ENCODE data around the gene VIPR1.

VIPR1 gene

DNA sequence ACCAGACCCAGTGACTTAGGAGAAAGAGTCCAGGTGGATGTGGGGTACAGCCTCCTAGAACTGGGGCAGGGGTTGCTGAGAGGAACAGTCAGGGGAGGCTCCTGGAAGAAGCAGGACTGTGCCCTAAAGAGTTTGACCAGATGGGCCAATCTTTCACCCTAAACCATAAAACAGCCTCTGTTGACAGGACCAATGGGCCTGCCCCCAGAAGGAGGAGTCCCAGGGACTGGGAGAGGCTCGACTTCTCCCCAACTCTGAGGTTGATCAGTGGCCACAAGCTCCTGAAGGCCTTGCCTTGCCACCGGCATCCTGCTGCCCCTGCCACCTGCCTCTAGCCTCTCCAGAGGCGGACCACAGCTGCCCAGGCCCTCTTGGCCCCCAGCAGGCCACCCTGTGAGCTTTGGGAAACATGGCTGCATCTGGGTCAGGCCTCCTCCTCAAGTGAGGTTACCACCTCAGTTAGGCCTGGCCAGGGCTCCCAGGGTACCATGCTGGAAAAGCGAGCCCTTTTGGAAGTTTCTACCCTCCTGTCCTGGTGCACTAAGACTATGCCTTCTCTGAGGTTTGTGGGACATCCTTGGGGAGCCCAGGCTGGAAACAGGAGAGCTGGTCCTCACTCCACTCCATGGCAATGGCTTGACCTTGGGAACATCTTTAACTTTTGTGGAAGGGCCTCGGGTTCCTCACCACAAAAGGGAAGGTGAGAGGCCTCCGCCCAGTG, 2.8 kb downstream of the VIPR1 start:
- Histone ChIP-seq H3K27ac (ENCODE audit: low read length) (no peak overlapping the region), H3K4me1 (ENCODE audit: insufficient read depth, low read length) (peaks cover 9% of the 10 kb centered on the region; the same call in 1 of the 2 replicates), H3K9me3 (ENCODE audit: insufficient read depth, low read depth, low read length) (no peaks in the 10 kb centered on the region), H3K4me3 (ENCODE audit: low read length) (no peak overlapping the region), H3K27me3 (ENCODE audit: insufficient read depth, low read length) (peaks cover 35% of the 10 kb centered on the region), H3K36me3 (ENCODE audit: insufficient read depth, low read depth, low read length) (no peaks in the 10 kb centered on the region), H3K9ac (ENCODE audit: low read depth, low read length) (no peak overlapping the region)

DNA sequence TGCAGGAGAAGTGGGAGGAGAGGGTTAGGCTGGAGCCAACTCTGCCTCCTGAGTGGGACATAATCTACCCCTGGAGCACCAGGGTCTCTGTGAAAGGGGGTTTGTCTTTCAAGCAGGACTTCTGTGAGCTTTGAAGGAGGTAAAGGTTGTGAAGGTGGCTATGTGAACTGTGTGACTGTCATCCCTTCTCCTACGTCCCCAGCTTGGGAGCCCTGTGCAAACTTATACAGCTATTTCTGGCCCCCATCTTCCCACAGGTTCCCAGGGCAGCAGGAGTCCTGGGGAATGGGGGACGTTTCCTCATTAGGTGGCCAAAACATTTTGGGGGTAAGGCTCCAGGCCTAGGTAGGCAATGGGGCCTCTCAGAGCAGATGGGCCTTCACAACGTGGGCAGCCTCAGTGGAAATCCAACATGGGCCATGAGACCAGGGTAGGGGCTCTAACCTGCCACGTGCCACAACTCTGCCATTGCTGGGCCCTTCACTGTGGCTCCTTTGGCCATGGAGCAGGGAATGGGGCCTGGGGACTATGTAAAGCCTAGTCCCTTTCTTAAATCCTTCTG, 3.5 kb downstream of the VIPR1 start:
- Histone ChIP-seq H3K27me3 (ENCODE audit: insufficient read depth, low read length) (peaks cover 29% of the 10 kb centered on the region), H3K4me1 (ENCODE audit: insufficient read depth, low read length) (peaks cover 9% of the 10 kb centered on the region; the same call in 1 of the 2 replicates), H3K27ac (ENCODE audit: low read length) (no peak overlapping the region), H3K9me3 (ENCODE audit: insufficient read depth, low read depth, low read length) (no peaks in the 10 kb centered on the region), H3K9ac (ENCODE audit: low read depth, low read length) (no peak overlapping the region), H3K4me3 (ENCODE audit: low read length) (no peak overlapping the region), H3K36me3 (ENCODE audit: insufficient read depth, low read depth, low read length) (no peaks in the 10 kb centered on the region)

DNA sequence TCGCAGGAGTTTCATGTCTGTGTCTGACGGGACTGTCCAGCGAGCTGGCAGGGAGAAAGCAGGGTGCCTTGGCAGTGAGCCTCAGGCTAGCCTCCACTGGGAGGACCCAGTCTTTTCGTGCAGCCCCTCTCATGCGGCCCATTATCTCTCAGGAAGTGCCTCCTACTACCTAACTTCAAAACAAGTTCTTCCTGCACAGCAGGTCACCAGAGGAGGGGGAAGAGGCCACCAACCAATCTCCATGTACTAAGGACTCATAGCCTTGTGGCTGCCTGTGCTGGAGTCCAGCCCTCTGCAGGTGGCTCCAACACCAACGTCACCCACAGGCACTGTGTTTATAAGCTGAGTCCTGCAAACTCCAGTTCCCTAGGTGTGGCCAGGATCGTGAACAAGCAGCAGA, 4.8 kb downstream of the VIPR1 start:
- Histone ChIP-seq H3K36me3 (ENCODE audit: insufficient read depth, low read depth, low read length) (no peaks in the 10 kb centered on the region), H3K4me3 (ENCODE audit: low read length) (0 out of 2 replicates have a peak overlapping the region, but pooled peaks have one; percentile 7), H3K9ac (ENCODE audit: low read depth, low read length) (no peak overlapping the region), H3K9me3 (ENCODE audit: insufficient read depth, low read depth, low read length) (no peaks in the 10 kb centered on the region), H3K4me1 (ENCODE audit: insufficient read depth, low read length) (peaks cover 9% of the 10 kb centered on the region; the same call in 1 of the 2 replicates), H3K27ac (ENCODE audit: low read length) (no peak overlapping the region), H3K27me3 (ENCODE audit: insufficient read depth, low read length) (peaks cover 16% of the 10 kb centered on the region)

DNA sequence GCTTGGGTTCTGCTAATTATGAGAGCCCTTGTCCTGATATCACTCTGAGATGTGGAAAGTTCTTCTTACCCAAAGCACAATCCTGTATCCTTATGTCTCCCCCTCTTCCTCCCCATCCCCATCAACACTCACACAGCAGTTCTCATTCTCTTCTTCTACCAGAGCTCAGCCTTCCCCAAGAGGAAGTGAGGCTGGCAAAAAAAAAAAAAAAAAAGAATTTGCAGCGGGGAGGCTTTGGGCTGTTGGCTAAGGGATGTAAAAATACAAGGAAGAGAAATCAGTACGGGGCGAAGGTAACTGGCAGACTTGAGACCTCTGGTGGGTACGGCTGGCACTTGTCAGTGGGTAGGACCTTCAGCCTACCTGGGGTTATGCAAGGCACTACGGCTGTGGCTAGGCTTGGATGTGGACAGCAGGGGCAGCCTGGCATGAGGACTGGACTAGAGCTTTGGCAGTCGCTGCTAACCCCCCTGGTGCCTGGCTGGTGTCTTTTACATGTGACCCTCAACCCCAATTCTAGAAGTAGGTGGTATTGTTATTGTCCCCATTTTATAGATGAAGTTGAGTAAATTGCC, 5.4 kb downstream of the VIPR1 start:
- Histone ChIP-seq H3K4me1 (ENCODE audit: insufficient read depth, low read length) (peaks cover 9% of the 10 kb centered on the region; the same call in 1 of the 2 replicates), H3K9me3 (ENCODE audit: insufficient read depth, low read depth, low read length) (no peaks in the 10 kb centered on the region), H3K27ac (ENCODE audit: low read length) (no peak overlapping the region), H3K9ac (ENCODE audit: low read depth, low read length) (no peak overlapping the region), H3K36me3 (ENCODE audit: insufficient read depth, low read depth, low read length) (no peaks in the 10 kb centered on the region), H3K27me3 (ENCODE audit: insufficient read depth, low read length) (peaks cover 14% of the 10 kb centered on the region), H3K4me3 (ENCODE audit: low read length) (no peak overlapping the region)

DNA sequence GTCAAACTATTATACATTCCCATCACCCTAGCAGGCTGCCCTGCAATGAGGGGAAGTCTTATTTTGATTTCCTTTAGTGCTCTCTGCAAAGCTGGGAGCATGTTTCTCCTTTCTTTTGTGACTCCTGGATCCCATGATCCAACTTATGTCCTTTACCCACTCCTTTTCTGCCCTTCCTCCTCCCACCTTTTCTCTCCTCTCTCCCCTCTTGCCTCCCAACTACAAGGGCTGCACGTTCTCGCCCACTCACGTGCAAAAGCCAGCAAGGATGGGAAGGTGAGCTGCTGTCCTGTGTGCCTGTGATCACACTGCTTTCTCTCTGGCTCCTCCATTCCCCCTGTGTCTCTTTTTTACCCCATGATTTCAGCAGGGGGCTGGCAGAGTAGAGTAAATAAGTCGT, 6.1 kb downstream of the VIPR1 start:
- Histone ChIP-seq H3K27me3 (ENCODE audit: insufficient read depth, low read length) (peaks cover 7% of the 10 kb centered on the region), H3K36me3 (ENCODE audit: insufficient read depth, low read depth, low read length) (no peaks in the 10 kb centered on the region), H3K27ac (ENCODE audit: low read length) (no peak overlapping the region), H3K4me1 (ENCODE audit: insufficient read depth, low read length) (peaks cover 9% of the 10 kb centered on the region; the same call in 1 of the 2 replicates), H3K9me3 (ENCODE audit: insufficient read depth, low read depth, low read length) (no peaks in the 10 kb centered on the region), H3K4me3 (ENCODE audit: low read length) (no peak overlapping the region), H3K9ac (ENCODE audit: low read depth, low read length) (no peak overlapping the region)

DNA sequence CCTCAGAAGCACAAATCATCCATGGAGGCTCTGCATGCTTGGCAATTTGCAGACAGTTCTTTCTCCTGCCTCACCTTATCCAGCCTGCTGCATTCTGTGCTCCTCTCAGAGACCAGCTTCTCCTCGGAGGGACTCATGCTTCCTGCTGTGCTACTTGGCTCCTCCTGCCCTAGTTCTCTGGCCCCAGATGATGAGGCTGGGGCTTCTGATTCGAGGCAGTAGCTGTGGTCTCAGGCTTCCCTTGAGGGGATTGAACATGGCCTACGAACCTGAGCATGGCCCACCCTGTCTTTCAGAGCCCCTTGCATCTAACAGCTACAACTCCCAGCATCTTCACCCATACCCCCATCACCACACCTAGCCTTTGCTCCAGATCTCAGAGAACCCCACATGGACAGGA, 6.7 kb downstream of the VIPR1 start:
- peaks cover 9% of the 10 kb centered on the region; the same call in 1 of the 2 replicates for H3K4me1 ChIP-seq (ENCODE audit: insufficient read depth, low read length)
- no peaks in the 10 kb centered on the region for H3K9me3 ChIP-seq (ENCODE audit: insufficient read depth, low read depth, low read length)
- no peaks in the 10 kb centered on the region for H3K36me3 ChIP-seq (ENCODE audit: insufficient read depth, low read depth, low read length)
- no peak overlapping the region for H3K27ac ChIP-seq (ENCODE audit: low read length)
- H3K27me3 ChIP-seq (ENCODE audit: insufficient read depth, low read length), result peaks cover 1% of the 10 kb centered on the region; the same call in 1 of the 2 replicates
- H3K4me3 ChIP-seq (ENCODE audit: low read length), result no peak overlapping the region
- H3K9ac ChIP-seq (ENCODE audit: low read depth, low read length), result no peak overlapping the region

DNA sequence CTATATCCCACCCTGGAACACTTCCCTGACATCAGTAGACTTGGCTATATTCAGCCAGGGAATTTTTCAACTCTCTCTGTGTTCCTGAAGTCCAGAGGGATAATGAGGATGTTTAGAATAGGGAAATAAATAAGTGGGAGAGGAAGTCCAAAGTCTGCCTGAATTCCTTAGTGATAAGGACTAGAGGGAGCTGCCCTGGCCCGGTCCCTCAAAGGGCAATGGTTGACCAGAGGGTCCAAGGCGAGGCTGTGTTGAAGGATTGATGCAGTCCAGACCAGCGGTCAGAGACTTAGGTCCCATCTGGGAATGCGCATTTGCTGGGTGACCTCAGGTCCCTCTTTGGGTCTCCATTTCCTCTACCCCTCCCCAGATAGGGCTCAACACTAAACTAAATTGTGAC, 7.9 kb downstream of the VIPR1 start:
- H3K9ac ChIP-seq (ENCODE audit: low read depth, low read length), result no peak overlapping the region
- H3K4me3 ChIP-seq (ENCODE audit: low read length), result no peak overlapping the region
- H3K27ac ChIP-seq (ENCODE audit: low read length), result no peak overlapping the region
- no peaks in the 10 kb centered on the region for H3K9me3 ChIP-seq (ENCODE audit: insufficient read depth, low read depth, low read length)
- H3K4me1 ChIP-seq (ENCODE audit: insufficient read depth, low read length), result peaks cover 9% of the 10 kb centered on the region; the same call in 1 of the 2 replicates
- no peaks in the 10 kb centered on the region for H3K36me3 ChIP-seq (ENCODE audit: insufficient read depth, low read depth, low read length)
- no peaks in the 10 kb centered on the region for H3K27me3 ChIP-seq (ENCODE audit: insufficient read depth, low read length)

DNA sequence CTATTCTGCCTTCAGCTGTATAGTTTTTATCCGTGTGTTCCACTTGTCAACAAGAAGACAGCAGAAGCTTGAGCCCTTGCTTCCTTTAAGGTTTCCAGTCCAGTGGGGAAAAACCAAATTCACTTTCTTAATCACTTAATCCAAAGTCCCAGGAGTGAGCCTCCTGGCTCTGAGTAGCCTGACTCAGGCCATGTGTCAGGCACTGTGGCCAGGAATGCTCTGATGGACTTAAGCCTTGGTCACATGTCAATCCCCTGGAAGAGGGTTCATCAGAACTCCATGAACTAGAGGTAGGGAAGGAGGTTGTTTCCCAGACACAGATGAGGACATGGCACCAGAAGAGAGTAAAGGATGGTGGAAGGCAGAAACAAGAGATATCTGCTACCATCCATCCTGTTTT, 8.8 kb downstream of the VIPR1 start:
- no peaks in the 10 kb centered on the region for H3K36me3 ChIP-seq (ENCODE audit: insufficient read depth, low read depth, low read length)
- no peak overlapping the region for H3K9ac ChIP-seq (ENCODE audit: low read depth, low read length)
- peaks cover 9% of the 10 kb centered on the region; the same call in 1 of the 2 replicates for H3K4me1 ChIP-seq (ENCODE audit: insufficient read depth, low read length)
- no peak overlapping the region for H3K4me3 ChIP-seq (ENCODE audit: low read length)
- no peaks in the 10 kb centered on the region for H3K9me3 ChIP-seq (ENCODE audit: insufficient read depth, low read depth, low read length)
- H3K27ac ChIP-seq (ENCODE audit: low read length), result no peak overlapping the region
- no peaks in the 10 kb centered on the region for H3K27me3 ChIP-seq (ENCODE audit: insufficient read depth, low read length)

DNA sequence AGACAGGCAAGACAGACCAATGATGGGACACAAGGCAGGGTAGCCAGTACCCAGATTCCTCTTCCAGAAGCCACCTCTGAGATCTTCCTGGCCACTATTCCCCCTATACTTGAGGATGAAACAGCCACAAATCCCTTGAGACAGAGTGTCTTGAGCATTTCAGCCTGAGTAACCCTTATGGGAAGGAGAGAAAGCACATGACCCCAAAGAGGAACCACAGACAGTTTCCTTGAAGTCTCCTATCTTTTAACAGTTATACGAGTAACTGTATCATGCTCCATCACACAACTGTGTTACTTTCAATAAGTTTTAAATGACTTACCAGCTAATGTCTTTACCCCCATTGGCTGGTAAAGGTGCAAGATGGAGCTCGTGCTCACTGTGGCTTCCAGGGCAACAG, 9.3 kb downstream of the VIPR1 start:
- H3K9ac ChIP-seq (ENCODE audit: low read depth, low read length), result no peak overlapping the region
- H3K36me3 ChIP-seq (ENCODE audit: insufficient read depth, low read depth, low read length), result no peaks in the 10 kb centered on the region
- H3K27me3 ChIP-seq (ENCODE audit: insufficient read depth, low read length), result no peaks in the 10 kb centered on the region
- peaks cover 9% of the 10 kb centered on the region; the same call in 1 of the 2 replicates for H3K4me1 ChIP-seq (ENCODE audit: insufficient read depth, low read length)
- H3K27ac ChIP-seq (ENCODE audit: low read length), result no peak overlapping the region
- no peaks in the 10 kb centered on the region for H3K9me3 ChIP-seq (ENCODE audit: insufficient read depth, low read depth, low read length)
- no peak overlapping the region for H3K4me3 ChIP-seq (ENCODE audit: low read length)

DNA sequence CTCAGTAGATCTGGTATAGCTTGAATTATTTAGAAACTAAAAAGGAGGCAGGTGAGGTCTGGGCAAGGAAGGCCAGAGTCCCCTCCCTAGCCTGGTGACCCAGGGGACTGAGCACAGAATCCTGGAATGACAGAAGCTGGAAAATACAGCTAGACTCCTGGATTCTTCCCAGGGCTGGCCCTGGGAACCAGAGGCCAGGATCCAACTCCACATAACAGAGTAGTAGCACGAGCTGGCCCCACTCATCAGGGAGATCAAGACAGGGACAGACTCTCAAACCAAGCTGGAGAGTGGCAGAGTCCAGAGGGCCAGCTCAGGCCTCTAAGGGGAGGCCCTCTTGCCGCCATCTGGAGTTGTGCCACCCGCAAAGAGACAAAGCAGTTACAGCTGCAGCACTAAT, 10.7 kb downstream of the VIPR1 start:
- H3K4me1 ChIP-seq (ENCODE audit: insufficient read depth, low read length), result no peaks in the 10 kb centered on the region
- no peak overlapping the region for H3K27ac ChIP-seq (ENCODE audit: low read length)
- no peaks in the 10 kb centered on the region for H3K27me3 ChIP-seq (ENCODE audit: insufficient read depth, low read length)

DNA sequence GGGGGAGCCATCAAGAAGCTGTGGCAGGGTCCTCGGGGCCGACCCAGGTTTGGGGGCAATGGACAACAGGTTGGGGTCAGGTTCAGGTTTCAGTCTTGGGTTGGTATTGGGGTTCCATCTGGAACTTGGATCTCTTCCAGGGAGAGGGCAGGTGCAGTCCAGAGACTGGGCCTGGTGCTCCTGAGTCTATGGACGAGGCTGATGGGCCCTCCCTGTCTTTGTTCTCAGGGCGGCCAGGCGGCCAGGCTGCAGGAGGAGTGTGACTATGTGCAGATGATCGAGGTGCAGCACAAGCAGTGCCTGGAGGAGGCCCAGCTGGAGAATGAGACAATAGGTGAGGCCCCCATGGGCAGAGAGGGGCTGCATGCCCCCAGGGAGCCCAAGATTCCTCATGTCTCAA, 11.1 kb downstream of the VIPR1 start:
- no peaks in the 10 kb centered on the region for H3K36me3 ChIP-seq (ENCODE audit: insufficient read depth, low read depth, low read length)
- no peaks in the 10 kb centered on the region for H3K4me1 ChIP-seq (ENCODE audit: insufficient read depth, low read length)
- H3K27ac ChIP-seq (ENCODE audit: low read length), result no peak overlapping the region
- H3K4me3 ChIP-seq (ENCODE audit: low read length), result no peak overlapping the region
- H3K27me3 ChIP-seq (ENCODE audit: insufficient read depth, low read length), result no peaks in the 10 kb centered on the region
- no peak overlapping the region for H3K9ac ChIP-seq (ENCODE audit: low read depth, low read length)
- no peaks in the 10 kb centered on the region for H3K9me3 ChIP-seq (ENCODE audit: insufficient read depth, low read depth, low read length)

More for the DNA sequence above, 10.7 kb downstream of the VIPR1 start:
- no peak overlapping the region for H3K9ac ChIP-seq (ENCODE audit: low read depth, low read length)
- no peak overlapping the region for H3K4me3 ChIP-seq (ENCODE audit: low read length)
- H3K9me3 ChIP-seq (ENCODE audit: insufficient read depth, low read depth, low read length), result no peaks in the 10 kb centered on the region
- H3K36me3 ChIP-seq (ENCODE audit: insufficient read depth, low read depth, low read length), result no peaks in the 10 kb centered on the region

DNA sequence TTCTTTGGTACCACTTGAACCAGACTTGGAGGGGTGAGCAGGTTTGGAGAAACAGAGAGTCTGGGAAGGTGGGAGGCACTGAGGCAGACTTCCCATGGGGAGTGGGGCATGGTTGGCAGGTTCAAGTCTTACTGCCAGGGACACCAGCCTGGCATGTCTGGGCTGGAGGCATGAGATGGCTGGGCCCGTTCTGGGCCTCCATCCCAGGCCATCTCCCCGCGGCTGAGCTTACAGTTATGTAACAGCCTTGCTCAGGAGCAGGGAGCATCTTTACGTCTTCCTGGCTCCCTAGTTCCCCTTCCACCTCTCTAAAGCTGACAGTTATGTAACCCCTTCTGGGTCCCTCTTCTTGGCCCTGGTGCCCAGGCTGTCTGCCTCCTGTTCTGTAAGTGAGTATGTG, 12.4 kb downstream of the VIPR1 start:
- Histone ChIP-seq H3K27me3 (ENCODE audit: insufficient read depth, low read length) (no peaks in the 10 kb centered on the region), H3K4me3 (ENCODE audit: low read length) (no peak overlapping the region), H3K9me3 (ENCODE audit: insufficient read depth, low read depth, low read length) (no peaks in the 10 kb centered on the region), H3K27ac (ENCODE audit: low read length) (no peak overlapping the region), H3K9ac (ENCODE audit: low read depth, low read length) (no peak overlapping the region), H3K36me3 (ENCODE audit: insufficient read depth, low read depth, low read length) (no peaks in the 10 kb centered on the region), H3K4me1 (ENCODE audit: insufficient read depth, low read length) (no peaks in the 10 kb centered on the region)
